Measurements from ENCODE around the gene HIVEP3. TPM values are rescaled to one million over a fixed set of nuclear protein-coding genes. Genes with fewer than 3 reads are reported as not detected.

The HIVEP3 gene
- total RNA-seq, 1 donor from 2014 or later = 5.7 TPM

DNA sequence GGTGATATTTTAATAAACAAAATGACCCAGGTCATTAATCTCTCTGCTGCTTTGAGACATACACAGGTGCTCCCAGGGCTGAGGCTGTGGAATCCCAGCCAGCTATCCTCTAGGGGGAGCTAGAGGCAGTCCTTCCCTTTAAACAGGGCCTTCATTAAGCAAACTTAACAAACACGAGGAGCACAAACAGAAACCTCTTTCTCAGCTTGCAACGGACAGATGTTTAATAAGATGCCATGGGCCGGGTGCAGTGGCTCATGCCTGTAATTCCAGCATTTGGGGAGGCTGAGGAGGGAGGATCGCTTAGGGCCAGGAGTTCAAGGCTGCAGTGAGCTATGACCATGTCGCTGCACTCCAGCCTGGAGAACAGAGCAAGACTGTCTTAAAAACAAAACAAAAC is 106.7 kb downstream of the HIVEP3 start:
- intact Hi-C loops (cut with micrococcal nuclease) = no loop called here
- no peak for DNase-seq
- Histone ChIP-seq H3K27me3 (ENCODE audit: low read depth) (no peaks in the 10 kb centered on the region), H3K9me3 (replicated peaks) (no peaks in the 10 kb centered on the region), H3K27ac (replicated peaks) (peak overlapping the region; percentile 91), H3K36me3 (no peaks in the 10 kb centered on the region), H3K4me3 (no peak overlapping the region), H3K4me1 (peaks cover 57% of the 10 kb centered on the region)
- TF ChIP-seq, protein P1, sequence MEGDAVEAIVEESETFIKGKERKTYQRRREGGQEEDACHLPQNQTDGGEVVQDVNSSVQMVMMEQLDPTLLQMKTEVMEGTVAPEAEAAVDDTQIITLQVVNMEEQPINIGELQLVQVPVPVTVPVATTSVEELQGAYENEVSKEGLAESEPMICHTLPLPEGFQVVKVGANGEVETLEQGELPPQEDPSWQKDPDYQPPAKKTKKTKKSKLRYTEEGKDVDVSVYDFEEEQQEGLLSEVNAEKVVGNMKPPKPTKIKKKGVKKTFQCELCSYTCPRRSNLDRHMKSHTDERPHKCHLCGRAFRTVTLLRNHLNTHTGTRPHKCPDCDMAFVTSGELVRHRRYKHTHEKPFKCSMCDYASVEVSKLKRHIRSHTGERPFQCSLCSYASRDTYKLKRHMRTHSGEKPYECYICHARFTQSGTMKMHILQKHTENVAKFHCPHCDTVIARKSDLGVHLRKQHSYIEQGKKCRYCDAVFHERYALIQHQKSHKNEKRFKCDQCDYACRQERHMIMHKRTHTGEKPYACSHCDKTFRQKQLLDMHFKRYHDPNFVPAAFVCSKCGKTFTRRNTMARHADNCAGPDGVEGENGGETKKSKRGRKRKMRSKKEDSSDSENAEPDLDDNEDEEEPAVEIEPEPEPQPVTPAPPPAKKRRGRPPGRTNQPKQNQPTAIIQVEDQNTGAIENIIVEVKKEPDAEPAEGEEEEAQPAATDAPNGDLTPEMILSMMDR (IDR thresholded peaks at IDR 0.05; ENCODE audit: borderline replicate concordance) = peak; percentile 71

DNA sequence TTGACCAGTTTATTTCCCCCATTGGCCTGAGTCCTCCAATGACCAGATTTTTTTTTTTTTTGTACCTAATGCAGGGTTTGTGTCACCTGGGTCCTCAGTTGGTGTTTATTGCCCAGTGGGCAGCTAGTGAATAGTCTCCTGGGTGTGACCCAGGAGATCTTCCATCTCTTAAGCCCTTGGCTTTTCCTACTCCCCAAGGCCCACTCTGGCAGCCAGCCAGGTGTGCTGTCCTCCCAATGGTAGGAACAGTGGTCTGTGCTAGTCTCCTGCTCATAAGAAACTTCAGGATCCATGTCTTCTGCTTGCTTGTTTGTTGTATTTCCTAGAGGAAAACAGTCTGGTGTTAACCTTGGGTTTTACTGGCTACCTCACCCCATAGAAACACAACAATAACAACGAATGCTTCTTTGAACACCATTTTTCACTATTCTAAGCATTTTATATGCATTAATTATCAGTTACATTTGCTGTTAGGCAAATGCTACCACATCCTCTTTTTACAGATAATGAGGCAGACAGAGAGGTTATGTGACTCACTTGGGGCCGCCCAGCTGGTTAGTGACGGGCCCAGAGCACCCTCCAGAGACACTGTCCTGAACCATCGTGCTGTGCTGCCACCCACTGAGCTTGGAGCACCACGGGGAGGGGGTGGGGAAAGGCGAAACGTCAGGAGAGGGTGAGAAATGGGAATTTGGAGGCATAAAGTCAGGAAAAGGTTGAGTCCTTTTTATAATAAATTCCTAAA is 107.5 kb downstream of the HIVEP3 start:
- Histone ChIP-seq H3K9me3 (replicated peaks) (no peaks in the 10 kb centered on the region), H3K4me1 (peaks cover 65% of the 10 kb centered on the region), H3K36me3 (no peaks in the 10 kb centered on the region), H3K4me3 (no peak overlapping the region), H3K27me3 (ENCODE audit: low read depth) (no peaks in the 10 kb centered on the region), H3K27ac (replicated peaks) (no peak overlapping the region)
- intact Hi-C loops (cut with micrococcal nuclease) = no loop called here
- no peak for DNase-seq
- TF ChIP-seq, protein P1 (IDR thresholded peaks at IDR 0.05; ENCODE audit: borderline replicate concordance) = no peak

DNA sequence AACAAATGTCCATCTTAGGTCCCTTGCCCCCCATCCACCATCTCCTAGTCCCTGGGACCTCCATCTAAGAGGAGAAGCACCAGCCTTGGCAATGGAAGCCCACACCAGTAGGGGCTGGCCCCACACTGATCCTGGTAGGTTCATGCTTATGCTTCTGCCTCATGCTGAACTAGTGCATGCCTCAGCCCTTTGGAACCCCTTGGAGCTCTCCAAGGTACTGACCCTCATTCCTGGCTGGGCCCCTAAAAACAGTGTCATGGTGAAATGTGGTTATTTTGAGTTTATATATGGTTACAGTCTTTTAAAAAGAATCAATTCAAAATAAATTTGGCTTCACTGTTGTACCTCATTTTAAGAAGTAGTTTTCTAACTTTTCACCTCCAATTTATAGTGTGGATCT is 108.3 kb downstream of the HIVEP3 start:
- peaks cover 63% of the 10 kb centered on the region for H3K4me1 ChIP-seq
- TF ChIP-seq, protein P1 (IDR thresholded peaks at IDR 0.05; ENCODE audit: borderline replicate concordance) = no peak
- H3K4me3 ChIP-seq = no peak overlapping the region
- H3K27me3 ChIP-seq (ENCODE audit: low read depth) = no peaks in the 10 kb centered on the region
- H3K36me3 ChIP-seq = no peaks in the 10 kb centered on the region
- no peak for DNase-seq
- no peaks in the 10 kb centered on the region for H3K9me3 ChIP-seq (replicated peaks)
- intact Hi-C loops (cut with micrococcal nuclease) = no loop called here
- H3K27ac ChIP-seq (replicated peaks) = no peak overlapping the region

DNA sequence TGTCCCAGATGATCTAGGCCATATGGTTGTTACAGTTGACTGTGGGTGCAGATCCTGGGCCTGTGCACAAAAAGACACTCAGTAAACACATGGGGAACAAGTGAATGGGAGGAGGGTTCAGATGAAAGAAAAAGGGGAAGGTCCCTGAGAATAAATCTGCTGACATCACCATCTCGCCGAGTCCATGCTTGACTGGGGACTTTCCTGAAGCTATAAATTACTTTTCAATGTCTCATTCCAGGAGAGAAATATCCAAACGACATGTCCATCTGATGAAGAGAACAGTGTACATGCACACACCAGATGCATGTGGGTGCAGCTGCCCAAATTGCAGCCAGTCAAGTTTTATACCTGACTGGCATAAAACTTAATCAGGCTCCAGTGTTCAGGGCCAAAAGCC is 109.0 kb downstream of the HIVEP3 start:
- Histone ChIP-seq H3K36me3 (no peaks in the 10 kb centered on the region), H3K4me1 (peaks cover 58% of the 10 kb centered on the region), H3K4me3 (no peak overlapping the region), H3K27ac (replicated peaks) (no peak overlapping the region), H3K9me3 (replicated peaks) (no peaks in the 10 kb centered on the region), H3K27me3 (ENCODE audit: low read depth) (no peaks in the 10 kb centered on the region)
- TF ChIP-seq, protein P1 (IDR thresholded peaks at IDR 0.05; ENCODE audit: borderline replicate concordance) = no peak
- intact Hi-C loops (cut with micrococcal nuclease) = no loop called here
- no peak for DNase-seq

DNA sequence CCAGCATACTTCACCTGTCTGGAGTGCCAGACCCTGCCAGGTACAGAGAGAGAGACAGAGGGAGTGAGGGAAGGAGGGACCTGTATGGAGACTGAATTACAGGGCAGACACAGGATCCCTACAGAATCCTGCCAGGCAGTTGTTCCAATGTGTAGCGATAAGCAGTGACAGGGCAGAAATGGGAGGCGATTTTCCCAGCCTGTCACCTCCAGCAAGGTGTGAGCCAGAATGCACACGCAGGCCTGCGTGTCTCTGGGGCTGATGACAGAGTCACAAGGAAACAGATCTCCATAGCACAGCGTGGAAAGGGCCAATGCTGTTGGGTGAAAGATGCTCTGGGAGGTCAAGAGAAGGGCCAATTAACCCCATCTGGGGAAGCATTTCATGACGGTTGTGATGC is 111.3 kb downstream of the HIVEP3 start:
- Histone ChIP-seq H3K4me1 (peaks cover 51% of the 10 kb centered on the region), H3K4me3 (no peak overlapping the region)

More for the DNA sequence above, 111.3 kb downstream of the HIVEP3 start:
- H3K9me3 ChIP-seq (replicated peaks) = no peaks in the 10 kb centered on the region
- peak; percentile 64 for DNase-seq
- intact Hi-C loops (cut with micrococcal nuclease) = no loop called here
- TF ChIP-seq, protein P1 (IDR thresholded peaks at IDR 0.05; ENCODE audit: borderline replicate concordance) = no peak
- H3K27ac ChIP-seq (replicated peaks) = peak overlapping the region; percentile 82
- H3K36me3 ChIP-seq = no peaks in the 10 kb centered on the region
- no peaks in the 10 kb centered on the region for H3K27me3 ChIP-seq (ENCODE audit: low read depth)

Data from left ventricle myocardium inferior (tissue), 1 donor.